SK-N-SH (cell line): Measurements from ENCODE around the gene SORL1. TPM values are rescaled to one million over a fixed set of nuclear protein-coding genes. Genes with fewer than 3 reads are reported as not detected.

ENCODE experiments used
- CTCF ChIA-PET: fragments of 300-600, 350-600 bp; formaldehyde crosslinking; extraction: SDS; loops from one replicate; lab custom pipeline; 2021; lab: Yijun Ruan, JAX
- POLR2A ChIA-PET: fragments of 350-600 bp; sonication (Branson Sonifier 250); formaldehyde crosslinking; extraction: SDS; loops from one replicate; lab custom pipeline; 2020; ENCODE audit warnings: antibody characterized with exemption, inconsistent platforms; lab: Yijun Ruan, JAX
- DNase-seq: peaks from one replicate; pipeline ENCODE4 v3.0.0; 2012
- H2AFZ ChIP-seq: fragments of 200-600 bp; sonication (generic); 2 replicates; pipeline ENCODE4 v1.8.1; 2016; ENCODE audit warnings: antibody characterized with exemption, mild to moderate bottlenecking, low read depth
- H3F3A ChIP-seq: fragments of 200-600 bp; sonication (generic); replicated peaks from 2 replicates; pipeline ENCODE3; 2016; ENCODE audit warnings: antibody characterized with exemption, mild to moderate bottlenecking; ENCODE audit not compliant: insufficient read depth
- H3K27ac ChIP-seq, 2 experiments: fragments of 200-500 bp in 1 of 2; fragments of 200-600 bp in 1 of 2; sonication (Bioruptor generic) in 1 of 2; sonication (generic), shearing (Covaris generic) in 1 of 2; 2 replicates each; pipeline versions ENCODE4 v1.5.1 to v1.6.1; 2014 to 2016; ENCODE audit warnings: low read depth in 2 of 2, inconsistent platforms in 1 of 2, low read length in 1 of 2, mild to moderate bottlenecking in 1 of 2, mixed read lengths in 1 of 2
- H3K27me3 ChIP-seq: fragments of 200-600 bp; sonication (generic), shearing (Covaris generic); 2 replicates; pipeline ENCODE4 v1.6.1; 2016; ENCODE audit warnings: mixed run types; ENCODE audit not compliant: insufficient read depth
- H3K36me3 ChIP-seq, 2 experiments: fragments of 200-500 bp in 1 of 2; fragments of 200-600 bp in 1 of 2; sonication (Bioruptor generic) in 1 of 2; sonication (generic) in 1 of 2; replicated peaks in 1 of 2; 2 replicates each; pipeline versions ENCODE3 to v1.5.1; 2014 to 2016; ENCODE audit warnings: low read length in 1 of 2, mild to moderate bottlenecking in 1 of 2; ENCODE audit not compliant: insufficient read depth in 2 of 2, control insufficient read depth in 1 of 2
- H3K4me1 ChIP-seq, 2 experiments: fragments of 200-500 bp in 1 of 2; fragments of 200-600 bp in 1 of 2; sonication (Bioruptor generic) in 1 of 2; sonication (generic), shearing (Covaris generic) in 1 of 2; 2 replicates each; pipeline versions ENCODE4 v1.5.1 to v1.6.1; 2014 to 2016; ENCODE audit warnings: low read depth in 1 of 2, low read length in 1 of 2, mixed run types in 1 of 2; ENCODE audit not compliant: insufficient read depth in 2 of 2, control insufficient read depth in 1 of 2
- H3K4me2 ChIP-seq: fragments of 200-600 bp; sonication (generic), shearing (Covaris generic); 2 replicates; pipeline ENCODE4 v1.6.1; 2017; ENCODE audit warnings: mixed run types
- H3K4me3 ChIP-seq, 2 experiments: fragments of 200-500 bp in 1 of 2; fragments of 200-600 bp in 1 of 2; sonication (Bioruptor generic) in 1 of 2; sonication (generic), shearing (Covaris generic) in 1 of 2; 2 replicates each; pipeline versions ENCODE4 v1.5.1 to v1.8.1; 2014 to 2016; ENCODE audit warnings: low read depth in 2 of 2, inconsistent platforms in 1 of 2, low read length in 1 of 2, mild to moderate bottlenecking in 1 of 2, mixed read lengths in 1 of 2, moderate library complexity in 1 of 2
- H3K79me2 ChIP-seq: fragments of 200-600 bp; sonication (generic); 2 replicates; pipeline ENCODE4 v1.8.1; 2017; ENCODE audit warnings: mild to moderate bottlenecking; ENCODE audit not compliant: insufficient read depth
- H3K9ac ChIP-seq: fragments of 200-600 bp; sonication (generic); 2 replicates; pipeline ENCODE4 v1.6.1; 2017; ENCODE audit warnings: mixed run types
- H3K9me2 ChIP-seq: fragments of 200-600 bp; sonication (generic); 2 replicates; pipeline ENCODE4 v1.6.1; 2017; ENCODE audit warnings: mixed run types
- H3K9me3 ChIP-seq: fragments of 200-600 bp; sonication (generic); 2 replicates; pipeline ENCODE4 v1.6.1; 2017; ENCODE audit warnings: mixed run types, mild to moderate bottlenecking, moderate library complexity
- H4K20me1 ChIP-seq: fragments of 200-600 bp; sonication (generic); 2 replicates; pipeline ENCODE4 v1.6.1; 2017; ENCODE audit warnings: mild to moderate bottlenecking, mixed run types; ENCODE audit not compliant: insufficient read depth
- CHD2 ChIP-seq: fragments of 150-350 bp; IDR thresholded peaks from 2 replicates; pipeline ENCODE4 v1.6.1; 2018; ENCODE audit warnings: low read length; ENCODE audit not compliant: partially characterized antibody
- EP300 ChIP-seq, 2 experiments: IDR thresholded peaks; 2 replicates each; pipeline versions ENCODE4 v1.4.0 to v1.6.1; 2012; ENCODE audit warnings: borderline replicate concordance in 1 of 2, low read depth in 1 of 2, low read length in 1 of 2
- FOSL2 ChIP-seq: IDR thresholded peaks from 2 replicates; pipeline ENCODE4 v1.4.0; 2012; ENCODE audit warnings: low read depth, mild to moderate bottlenecking, moderate library complexity, borderline replicate concordance
- PBX3 ChIP-seq: IDR thresholded peaks from 2 replicates; pipeline ENCODE4; 2012
- RAD21 ChIP-seq: IDR thresholded peaks from 2 replicates; pipeline ENCODE4 v1.6.1; 2012; ENCODE audit warnings: mild to moderate bottlenecking, low read length
- REST ChIP-seq: IDR thresholded peaks from 2 replicates; pipeline ENCODE4 v1.6.1; 2012; ENCODE audit warnings: mild to moderate bottlenecking, low read depth, low read length, moderate library complexity
- SIN3A ChIP-seq: IDR thresholded peaks from 2 replicates; pipeline ENCODE4 v1.6.1; 2012; ENCODE audit warnings: low read depth, mild to moderate bottlenecking, low read length, moderate library complexity, borderline replicate concordance
- ZBTB33 ChIP-seq: IDR thresholded peaks from 2 replicates; pipeline ENCODE4 v1.4.0; 2012; ENCODE audit warnings: low read depth, borderline replicate concordance
- WGBS: methylation state at CpG from one replicate; pipeline ENCODE4 v1.1.6; 2017; ENCODE audit warnings: low lambda C conversion rate; 5-methylcytosine and 5-hydroxymethylcytosine counted together
- polyA plus RNA-seq, 3 experiments: library from polyadenylated mRNA; depleted of rRNA; stranded (reverse); fragments of >200 nt; gene quantifications; 2 replicates each; pipeline ENCODE4 v1.2.3, GENCODE V29; 2012

SORL1 gene
- polyA plus RNA-seq, 1 of the 3 experiments (the other 2 are of a cell fraction): 7.1 TPM

- 97% methylated on average over 6 of the region's 6 CpGs for WGBS
- CTCF ChIA-PET: interaction anchor here (0.7 to 5.0 kb wide), 4 partner anchors 12 to 128 kb away, joined by 3 to 29 read pairs (median 5); partner anchors contain the start of genes SORL1 and SORL1-AS1
- H3K4me3 ChIP-seq: no peak overlapping the region
- H3F3A ChIP-seq: peaks cover 19% of the 10 kb centered on the region
- peak overlapping the region; percentile 34 to 74; a peak in 2 of 4 replicates for H3K27ac ChIP-seq
- peaks cover 35 to 42% of the 10 kb centered on the region in 2 experiments for H3K4me1 ChIP-seq
- no peaks in the 10 kb centered on the region for H3K9me3 ChIP-seq
- H3K79me2 ChIP-seq: no peaks in the 10 kb centered on the region
- no peak overlapping the region for H2AFZ ChIP-seq
- H3K4me2 ChIP-seq: no peak overlapping the region
- POLR2A ChIA-PET: no interaction called here
- no peak overlapping the region for H3K9ac ChIP-seq
- TF ChIP-seq SIN3A (no peak), REST (no peak), EP300 (IDR thresholded peaks at IDR 0.05; ENCODE audit: borderline replicate concordance in 1 of 2, low read depth in 1 of 2, low read length in 1 of 2) (no peak), ZBTB33 (no peak), FOSL2 (no peak), PBX3 (no peak), CHD2 (no peak), RAD21 (no peak)
- H3K36me3 ChIP-seq: no peaks in the 10 kb centered on the region
- no peaks in the 10 kb centered on the region for H4K20me1 ChIP-seq
- H3K27me3 ChIP-seq: no peaks in the 10 kb centered on the region
- no peak for DNase-seq
- H3K9me2 ChIP-seq: no peaks in the 10 kb centered on the region
Measured at GRCh38 chr11:121463689-121464335, 11.7 kb downstream of the SORL1 start.
